ENCODE data around the gene RBP2. TPM values are rescaled to one million over a fixed set of nuclear protein-coding genes. Genes with fewer than 3 reads are reported as not detected.

Gene RBP2
- total RNA-seq, 4 donors from 2014 or later: not detected

DNA sequence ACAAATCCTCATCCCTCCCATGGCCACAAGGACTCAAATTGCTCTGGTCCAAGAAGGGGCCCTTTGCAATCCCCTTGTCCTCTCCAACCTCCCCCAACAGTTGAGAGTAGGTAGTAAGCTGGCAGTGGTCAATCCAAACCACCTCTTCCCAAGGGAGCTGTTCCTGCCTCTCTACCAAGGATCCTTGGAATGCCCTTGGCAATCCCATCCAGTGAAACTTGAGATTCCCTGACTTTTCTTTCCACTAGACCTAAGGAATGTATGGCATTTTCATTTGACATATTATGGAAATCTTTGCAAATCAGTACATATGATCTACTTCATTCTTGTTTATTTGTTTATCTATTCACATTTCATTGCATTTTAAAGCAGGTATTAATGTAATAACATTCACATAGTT, 4.8 kb upstream of the RBP2 start:
- H3K4me3 ChIP-seq (ENCODE audit: low read depth, poor library complexity, severe bottlenecking): no peak overlapping the region
- no peak for DNase-seq (ENCODE audit: low spot score in 2 of 2)
- intact Hi-C loops (cut with DNase I; ENCODE audit: low total_unique reads): no loop called here
- TF ChIP-seq POLR2A (IDR thresholded peaks at IDR 0.05): no peak
- TF ChIP-seq CTCF (IDR thresholded peaks at IDR 0.05): no peak

- H3K4me3 ChIP-seq (ENCODE audit: low read depth, poor library complexity, severe bottlenecking): no peak overlapping the region
- intact Hi-C loops (cut with DNase I; ENCODE audit: low total_unique reads): no loop called here
- TF ChIP-seq POLR2A (IDR thresholded peaks at IDR 0.05) (no peak), CTCF (IDR thresholded peaks at IDR 0.05) (no peak)
- no peak for DNase-seq (ENCODE audit: low spot score in 2 of 2)
- 79 to 100% methylated on average over 3 of the region's 3 CpGs for WGBS, 2 donors
Observed at GRCh38 chr3:139480585-139480984, 4.3 kb upstream of the RBP2 start.

GRCh38 chr3:139477710-139478640, 1.7 kb upstream of the RBP2 start:
- TF ChIP-seq CTCF (IDR thresholded peaks at IDR 0.05): no peak
- no peak for TF ChIP-seq POLR2A (IDR thresholded peaks at IDR 0.05)
- DNase-seq (ENCODE audit: low spot score in 2 of 2): no peak
- WGBS, 2 donors: 18 to 25% methylated on average over 3 of the region's 3 CpGs
- intact Hi-C loops (cut with DNase I; ENCODE audit: low total_unique reads): no loop called here
- no peak overlapping the region for H3K4me3 ChIP-seq (ENCODE audit: low read depth, poor library complexity, severe bottlenecking)

DNA sequence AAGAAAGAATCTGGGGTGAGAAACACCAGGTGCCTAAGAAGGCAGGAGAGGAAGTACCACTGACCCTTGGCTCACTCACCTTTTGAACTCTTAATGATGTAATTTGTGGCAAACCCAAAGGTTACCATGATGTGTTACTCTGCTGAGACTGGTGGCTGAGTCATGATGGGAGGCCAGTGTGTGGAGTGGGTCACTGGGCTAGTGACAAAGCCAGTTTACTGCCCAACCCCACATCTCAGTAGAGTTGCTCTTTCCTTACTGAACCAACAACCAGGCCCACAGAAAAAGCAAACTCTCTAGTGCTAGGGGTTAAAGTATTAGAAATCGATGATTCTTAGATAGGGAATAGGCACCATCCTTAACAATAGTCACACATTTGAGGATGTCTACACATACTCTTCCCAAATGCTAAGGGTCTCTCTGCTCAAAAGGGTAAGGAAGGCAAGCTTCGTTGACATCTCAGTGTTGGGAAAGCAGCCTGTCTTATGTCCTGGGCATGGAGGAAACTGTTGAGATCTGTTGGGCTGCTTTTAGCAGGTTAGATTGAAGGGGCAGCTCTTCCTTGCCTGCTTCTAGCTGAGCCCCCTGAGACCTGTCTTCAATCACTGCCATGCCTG, 3.1 kb downstream of the RBP2 start:
- TF ChIP-seq POLR2A (IDR thresholded peaks at IDR 0.05) (no peak), CTCF (IDR thresholded peaks at IDR 0.05) (no peak)
- DNase-seq (ENCODE audit: low spot score in 2 of 2): peak in 1 of 2 donors; percentile 7
- H3K4me3 ChIP-seq (ENCODE audit: low read depth, poor library complexity, severe bottlenecking): no peak overlapping the region
- 90 to 97% methylated on average over 2 of the region's 2 CpGs for WGBS, 2 donors
- intact Hi-C loops (cut with DNase I; ENCODE audit: low total_unique reads): no loop called here

DNA sequence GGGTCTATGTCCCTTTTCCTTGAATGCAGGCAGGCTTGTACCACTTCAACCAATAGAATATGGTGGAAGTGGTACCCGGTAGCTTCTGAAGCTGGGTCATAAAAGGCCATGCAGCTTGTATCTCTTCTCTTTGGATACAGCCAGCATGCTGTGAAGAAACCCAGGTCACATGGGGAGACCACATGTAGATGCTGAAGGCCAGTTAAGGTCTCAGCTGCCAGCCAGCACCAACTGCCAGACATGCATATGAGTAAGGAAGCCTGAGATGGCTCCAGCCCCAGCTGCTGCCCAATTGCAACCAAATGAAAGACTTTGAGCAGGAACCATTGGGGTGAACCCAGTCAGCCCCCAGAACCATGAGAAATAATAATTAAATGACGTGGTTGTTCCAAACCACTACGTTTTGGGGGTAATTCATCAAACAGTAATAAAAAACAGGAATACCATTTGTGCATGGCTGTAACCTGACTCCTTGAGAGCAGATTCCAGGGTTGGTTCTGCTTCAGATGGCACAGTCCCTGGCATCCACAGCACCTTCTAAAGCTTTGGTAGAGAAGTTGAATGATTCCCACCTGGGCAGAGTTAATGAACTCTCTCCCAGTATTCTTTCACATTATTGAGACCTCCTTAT, 3.8 kb downstream of the RBP2 start:
- 78 to 84% methylated on average over 3 of the region's 3 CpGs for WGBS, 2 donors
- H3K4me3 ChIP-seq (ENCODE audit: low read depth, poor library complexity, severe bottlenecking): no peak overlapping the region
- no peak for TF ChIP-seq POLR2A (IDR thresholded peaks at IDR 0.05)
- TF ChIP-seq CTCF (IDR thresholded peaks at IDR 0.05): no peak
- DNase-seq (ENCODE audit: low spot score in 2 of 2): peak in 1 of 2 donors; percentile 4
- intact Hi-C loops (cut with DNase I; ENCODE audit: low total_unique reads): no loop called here

All from lower leg skin (tissue), 4 donors.